ENCODE measurements around the gene DCANP1.

- TF ChIP-seq CTCF (conservative IDR thresholded peaks at IDR 0.05; ENCODE audit: low read length) (peak; percentile 93), EZH2phosphoT487 (IDR thresholded peaks at IDR 0.05; ENCODE audit: borderline replicate concordance, low read depth, low read length) (no peak)
These were observed 20.8 kb downstream of the DCANP1 start for GRCh38 chr5:135426102-135427082.
